IMR-90 (cell line): ENCODE results near the gene FAM53B. TPM values are rescaled to one million over a fixed set of nuclear protein-coding genes. Genes with fewer than 3 reads are reported as not detected.

ENCODE experiments used
- ATAC-seq: fragments of 200-7000 bp; cut with Tn5 transposase; 2 replicates; pipeline ENCODE4 v1.9.1; 2020; ENCODE audit warnings: low read depth, mild to moderate bottlenecking, moderate library complexity
- BruUV-seq: library from RNA; stranded (reverse); fragments of 400-500 nt; replicated peaks from 2 replicates; lab custom pipeline; 2021; lab: Mats Ljungman, UMichigan
- CTCF ChIA-PET: fragments of 300-600 bp; formaldehyde crosslinking; extraction: SDS; loops from one replicate; lab custom pipeline; 2021; ENCODE audit warnings: antibody characterized with exemption; lab: Yijun Ruan, JAX
- POLR2A ChIA-PET: fragments of 300-600 bp; sonication (Branson Sonifier 250); formaldehyde crosslinking; loops from one replicate; lab custom pipeline; 2022; ENCODE audit warnings: antibody characterized with exemption; ENCODE audit not compliant: unreplicated experiment; lab: Charles Lee
- DNase-seq: peaks from one replicate; pipeline ENCODE4 v3.0.0; 2013
- H2AFZ ChIP-seq: replicated peaks from 2 replicates; pipeline ENCODE3; 2013; ENCODE audit warnings: low read length, mild to moderate bottlenecking; ENCODE audit not compliant: poor library complexity
- H2AK5ac ChIP-seq: 2 replicates; pipeline ENCODE4 v1.6.1; 2013; ENCODE audit warnings: low read depth, low read length, inconsistent platforms
- H2AK9ac ChIP-seq: replicated peaks from 2 replicates; pipeline ENCODE3; 2013; ENCODE audit warnings: mild to moderate bottlenecking, low read depth, low read length, moderate library complexity; ENCODE audit not compliant: poor library complexity
- H2BK120ac ChIP-seq: 2 replicates; pipeline ENCODE4 v1.6.1; 2013; ENCODE audit warnings: low read depth, low read length, inconsistent platforms
- H2BK15ac ChIP-seq: 3 replicates; pipeline ENCODE4 v1.6.1; 2013; ENCODE audit warnings: low read depth, low read length, inconsistent platforms
- H2BK20ac ChIP-seq: 2 replicates; pipeline ENCODE4 v1.6.1; 2013; ENCODE audit warnings: low read depth, mild to moderate bottlenecking, inconsistent platforms, low read length, moderate library complexity
- H2BK5ac ChIP-seq: 2 replicates; pipeline ENCODE4 v1.6.1; 2013; ENCODE audit warnings: mild to moderate bottlenecking, low read depth, low read length, inconsistent platforms; ENCODE audit not compliant: poor library complexity, severe bottlenecking
- H3K14ac ChIP-seq: replicated peaks from 2 replicates; pipeline ENCODE4 v1.6.1; 2013; ENCODE audit warnings: low read depth, low read length, inconsistent platforms
- H3K18ac ChIP-seq: 2 replicates; pipeline ENCODE4 v1.6.1; 2013; ENCODE audit warnings: low read depth, low read length, control low read depth
- H3K23ac ChIP-seq: 2 replicates; pipeline ENCODE4 v1.6.1; 2013; ENCODE audit warnings: low read depth, low read length, inconsistent platforms
- H3K27ac ChIP-seq: 2 replicates; pipeline ENCODE4 v1.5.1; 2013; ENCODE audit warnings: mild to moderate bottlenecking, control low read depth, low read length; ENCODE audit not compliant: insufficient read depth
- H3K27me3 ChIP-seq: 2 replicates; pipeline ENCODE4 v1.6.1; 2013; ENCODE audit warnings: low read length; ENCODE audit not compliant: control insufficient read depth, insufficient read depth
- H3K36me3 ChIP-seq: 2 replicates; pipeline ENCODE4 v1.6.1; 2013; ENCODE audit warnings: low read length, mixed read lengths; ENCODE audit not compliant: control insufficient read depth, insufficient read depth
- H3K4ac ChIP-seq: 2 replicates; pipeline ENCODE4 v1.6.1; 2013; ENCODE audit warnings: low read depth, low read length, inconsistent platforms
- H3K4me1 ChIP-seq: 2 replicates; pipeline ENCODE4 v1.6.1; 2013; ENCODE audit warnings: low read length, mixed read lengths; ENCODE audit not compliant: control insufficient read depth, insufficient read depth
- H3K4me2 ChIP-seq: 2 replicates; pipeline ENCODE4 v1.6.1; 2013; ENCODE audit warnings: low read depth, mild to moderate bottlenecking, control low read depth, low read length, moderate library complexity
- H3K4me3 ChIP-seq: 2 replicates; pipeline ENCODE4 v1.5.1; 2013; ENCODE audit warnings: low read depth, mild to moderate bottlenecking, control low read depth, low read length, moderate library complexity; ENCODE audit not compliant: insufficient read depth
- H3K56ac ChIP-seq: 2 replicates; pipeline ENCODE4 v1.6.1; 2013; ENCODE audit warnings: low read length, inconsistent platforms; ENCODE audit not compliant: insufficient read depth; ENCODE audit errors: extremely low read depth
- H3K79me1 ChIP-seq, 2 experiments: 2 replicates each; pipeline ENCODE4 v1.6.1; 2013; ENCODE audit warnings: low read length in 2 of 2, inconsistent platforms in 1 of 2, low read depth in 1 of 2
- H3K9ac ChIP-seq: 2 replicates; pipeline ENCODE4 v1.6.1; 2013; ENCODE audit warnings: low read depth, low read length, control low read depth
- H3K9me1 ChIP-seq: 2 replicates; pipeline ENCODE4 v1.6.1; 2013; ENCODE audit warnings: low read length, inconsistent platforms; ENCODE audit not compliant: insufficient read depth
- H3K9me3 ChIP-seq: 2 replicates; pipeline ENCODE4 v1.6.1; 2013; ENCODE audit warnings: low read length; ENCODE audit not compliant: control insufficient read depth, insufficient read depth
- H4K20me1 ChIP-seq: 2 replicates; pipeline ENCODE4 v1.6.1; 2013; ENCODE audit warnings: low read length, inconsistent platforms; ENCODE audit not compliant: insufficient read depth
- H4K5ac ChIP-seq: 2 replicates; pipeline ENCODE4 v1.6.1; 2013; ENCODE audit warnings: mild to moderate bottlenecking, low read depth, low read length, control low read depth
- H4K8ac ChIP-seq, 2 experiments: 2 replicates each; pipeline ENCODE4 v1.6.1; 2013; ENCODE audit warnings: low read depth in 2 of 2, low read length in 2 of 2, control low read depth in 1 of 2, inconsistent platforms in 1 of 2
- H4K91ac ChIP-seq: 2 replicates; pipeline ENCODE4 v1.6.1; 2013; ENCODE audit warnings: low read depth, low read length, inconsistent platforms; ENCODE audit not compliant: insufficient read depth
- CHD1 ChIP-seq: IDR thresholded peaks from 2 replicates; pipeline ENCODE4 v1.6.1; 2012; ENCODE audit warnings: low read depth, low read length, improper control_type of control experiment
- MXI1 ChIP-seq: IDR thresholded peaks from 2 replicates; pipeline ENCODE4 v1.6.1; 2012; ENCODE audit warnings: low read depth, mild to moderate bottlenecking, low read length, moderate library complexity, borderline replicate concordance
- NFE2L2 ChIP-seq: fragments of 150-350 bp; IDR thresholded peaks from 2 replicates; pipeline ENCODE4 v1.6.1; 2016; ENCODE audit warnings: low read depth, mild to moderate bottlenecking, low read length
- POLR2A ChIP-seq: IDR thresholded peaks from 2 replicates; pipeline ENCODE4 v1.6.1; 2012; ENCODE audit warnings: mild to moderate bottlenecking, low read depth, low read length
- RAD21 ChIP-seq: IDR thresholded peaks from 2 replicates; pipeline ENCODE4 v1.6.1; 2012; ENCODE audit warnings: low read length, improper control_type of control experiment
- SMC3 ChIP-seq: fragments of 150-350 bp; IDR thresholded peaks from 2 replicates; pipeline ENCODE4 v1.6.1; 2016; ENCODE audit warnings: low read depth, mild to moderate bottlenecking, antibody characterized with exemption, low read length, moderate library complexity
- WGBS, 2 experiments: methylation state at CpG; one replicate each; pipeline versions ENCODE4 v1.1.5 to v1.1.7; 2013; ENCODE audit warnings: missing lambda C conversion rate in 2 of 2; ENCODE audit not compliant: insufficient read length in 1 of 2; ENCODE audit errors: extremely low coverage in 2 of 2; 5-methylcytosine and 5-hydroxymethylcytosine counted together
- dilution Hi-C: fragments of 300-500 bp; cut with HindIII; formaldehyde crosslinking; loops from one replicate; pipeline ENCODE4 v1.14.3; 2018; ENCODE audit warnings: low sequenced_read_pairs; ENCODE audit not compliant: unreplicated experiment
- in situ Hi-C: fragments of 300-500 bp; cut with MboI; formaldehyde crosslinking; loops from 3 replicates; pipeline ENCODE4 v1.14.3; 2019; ENCODE audit warnings: low sequenced_read_pairs, inconsistent platforms, mixed read lengths
- intact Hi-C: fragments of 100-400 bp; cut with micrococcal nuclease; formaldehyde crosslinking; loops from 2 replicates; pipeline ENCODE4 v1.10.0; 2022
- polyA plus RNA-seq, 3 experiments: library from polyadenylated mRNA; depleted of rRNA; stranded (reverse); fragments of >200 nt; gene quantifications; 2 replicates each; pipeline ENCODE4 v1.2.3, GENCODE V29; 2012; ENCODE audit warnings: low replicate concordance in 1 of 3
- total RNA-seq: library from RNA; depleted of rRNA; stranded (reverse); fragments of >200 nt; gene quantifications from 2 replicates; pipeline ENCODE4 v1.2.3, GENCODE V29; 2012

FAM53B gene
- total and polyA plus RNA-seq, 2 of the 4 experiments (the other 2 are of a cell fraction) = 3.8 to 5.7 TPM

GRCh38 chr10:124716369-124716768 lies 27.8 kb downstream of the FAM53B start:
- Histone ChIP-seq H4K91ac (no peak overlapping the region), H3K4ac (no peak overlapping the region), H2AK5ac (no peak overlapping the region), H4K20me1 (peaks cover 2% of the 10 kb centered on the region; the same call in 1 of the 2 replicates), H3K9ac (no peak overlapping the region), H3K56ac (no peak overlapping the region), H3K18ac (no peak overlapping the region), H3K4me2 (no peak overlapping the region), H2BK120ac (no peak overlapping the region), H3K4me1 (peaks cover 3% of the 10 kb centered on the region; the same call in 1 of the 2 replicates), H4K5ac (no peak overlapping the region), H2AK9ac (no peak overlapping the region), H3K9me3 (no peaks in the 10 kb centered on the region), H3K14ac (no peak overlapping the region), H3K9me1 (peaks cover 3% of the 10 kb centered on the region; the same call in 1 of the 2 replicates), H3K27ac (no peak overlapping the region), H2BK20ac (no peak overlapping the region), H3K27me3 (no peaks in the 10 kb centered on the region), H2BK15ac (no peak overlapping the region), H3K36me3 (no peaks in the 10 kb centered on the region), H2BK5ac (no peak overlapping the region), H3K23ac (no peak overlapping the region), H4K8ac (no peak overlapping the region), H3K4me3 (no peak overlapping the region), H3K79me1 (peaks cover 5 to 20% of the 10 kb centered on the region in 2 experiments; a peak in 2 of 4 replicates), H2AFZ (no peak overlapping the region)
- dilution Hi-C loops = no loop called here
- intact Hi-C loops = no loop called here
- DNase-seq (no peak), ATAC-seq (no peak)
- WGBS, 2 experiments = no CpG with 5 or more reads among the region's 4 CpGs
- in situ Hi-C loops = no loop called here
- POLR2A ChIA-PET = no interaction called here
- no TSS peak for BruUV-seq
- CTCF ChIA-PET = no interaction called here
- TF ChIP-seq RAD21 (no peak), NFE2L2 (no peak), POLR2A (no peak), SMC3 (no peak), MXI1 (no peak), CHD1 (no peak)
